Measurements from ENCODE around the gene POLR2I.
"Not testable (repeated sequence)": the region's sequence is repeated elsewhere in the genome, so short reads cannot be mapped to it uniquely, and the experiment has no call there.

The POLR2I gene

GRCh38 chr19:36114721-36115452, at the start of gene POLR2I:
Gene POLR2I (minus strand): TSS chr19:36114875. CDS start chr19:36114856, 19 bp downstream.
- peak; percentile 99 for DNase-seq

GRCh38 chr19:36163813-36164212, 49.1 kb upstream of the POLR2I start:
- DNase-seq, result no peak

GRCh38 chr19:36160821-36161596, 46.3 kb upstream of the POLR2I start:
- DNase-seq, result no peak

GRCh38 chr19:36153126-36153525, 38.5 kb upstream of the POLR2I start:
- no peak for DNase-seq

GRCh38 chr19:36152352-36153091, 37.8 kb upstream of the POLR2I start, which contains the start of gene COX7A1:
Gene COX7A1 (minus strand): TSS chr19:36152447. CDS start chr19:36152407, 40 bp downstream.
- DNase-seq, result no peak

DNA sequence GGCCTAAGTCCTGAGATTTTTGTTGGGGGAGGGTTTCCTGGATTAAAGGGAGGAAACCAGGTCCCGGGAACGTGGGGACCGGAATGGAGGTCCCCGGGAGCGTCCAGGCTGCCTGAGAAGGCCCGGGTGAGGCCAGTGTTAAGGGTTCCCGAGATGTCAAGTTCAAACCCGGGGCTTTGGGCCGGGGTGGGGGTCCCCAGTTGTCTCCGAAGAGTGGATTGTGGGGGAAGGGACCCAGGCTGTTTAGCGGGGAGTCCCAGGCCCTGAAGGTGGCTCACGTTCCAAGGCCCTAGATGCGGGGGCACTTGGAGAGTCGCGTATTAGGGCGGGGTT, 37.3 kb upstream of the POLR2I start:
- no peak for DNase-seq

DNA sequence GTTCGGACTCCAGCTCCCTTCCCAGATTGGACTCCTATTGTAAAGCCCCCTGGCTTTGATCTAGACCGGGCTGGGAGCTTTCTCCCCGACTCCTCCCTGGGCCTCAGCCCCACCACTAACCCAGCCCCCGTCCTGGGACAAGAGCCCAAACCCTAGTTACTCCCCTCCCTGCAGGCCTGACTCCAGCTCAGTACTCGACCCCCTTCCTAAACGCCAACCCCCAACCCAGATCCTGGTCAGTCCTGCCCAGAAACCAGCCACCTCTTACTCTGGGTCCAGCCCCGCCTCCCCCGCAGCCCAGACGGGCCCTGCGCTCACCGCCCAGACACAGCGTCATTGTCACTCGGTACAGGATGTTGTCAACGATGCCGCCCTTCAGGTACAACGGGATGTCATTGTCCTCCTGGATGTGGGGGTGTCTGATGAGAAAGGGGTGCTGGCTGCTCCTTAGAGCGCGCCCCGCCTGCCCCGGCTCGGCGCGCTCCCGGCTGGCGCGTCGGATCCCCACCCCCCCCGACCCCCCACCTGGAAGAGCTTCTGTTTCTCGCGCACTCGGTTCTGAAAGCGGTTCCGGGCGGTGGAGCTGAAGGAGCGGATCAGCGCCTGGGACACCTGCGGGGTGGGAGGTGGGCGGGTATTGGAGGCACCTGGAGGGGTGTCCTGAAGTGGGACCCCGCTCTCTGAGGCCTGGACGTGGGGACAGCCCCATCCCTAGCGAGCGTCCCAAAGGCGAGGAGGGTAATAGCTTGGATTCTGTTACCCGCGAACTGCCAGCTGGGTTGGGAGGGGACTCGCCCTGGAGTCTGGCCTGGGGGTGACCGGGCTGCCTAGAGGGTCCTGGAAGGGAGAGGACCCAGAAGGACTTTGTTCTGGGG, 36.7 kb upstream of the POLR2I start:
- no peak for DNase-seq

DNA sequence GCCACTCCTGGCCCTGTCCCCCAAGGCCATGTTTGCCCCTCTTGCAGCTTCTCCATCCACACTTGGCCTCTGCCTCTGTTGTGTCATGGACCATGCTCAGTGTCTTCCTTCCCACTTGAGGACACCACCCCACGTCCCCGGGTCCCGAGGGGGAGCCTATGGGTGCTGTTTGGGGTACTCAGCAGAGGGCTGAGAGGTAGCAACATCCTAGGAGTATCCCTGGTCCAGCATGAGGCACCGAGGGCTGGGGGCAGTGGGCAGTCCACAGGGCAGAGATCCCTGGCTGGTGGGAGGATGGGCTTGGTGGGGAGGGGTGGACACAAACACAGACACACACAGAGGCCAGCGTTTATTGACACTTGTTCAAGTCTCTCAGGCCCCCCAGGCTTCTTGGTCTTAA, 35.9 kb upstream of the POLR2I start:
- no peak for DNase-seq

DNA sequence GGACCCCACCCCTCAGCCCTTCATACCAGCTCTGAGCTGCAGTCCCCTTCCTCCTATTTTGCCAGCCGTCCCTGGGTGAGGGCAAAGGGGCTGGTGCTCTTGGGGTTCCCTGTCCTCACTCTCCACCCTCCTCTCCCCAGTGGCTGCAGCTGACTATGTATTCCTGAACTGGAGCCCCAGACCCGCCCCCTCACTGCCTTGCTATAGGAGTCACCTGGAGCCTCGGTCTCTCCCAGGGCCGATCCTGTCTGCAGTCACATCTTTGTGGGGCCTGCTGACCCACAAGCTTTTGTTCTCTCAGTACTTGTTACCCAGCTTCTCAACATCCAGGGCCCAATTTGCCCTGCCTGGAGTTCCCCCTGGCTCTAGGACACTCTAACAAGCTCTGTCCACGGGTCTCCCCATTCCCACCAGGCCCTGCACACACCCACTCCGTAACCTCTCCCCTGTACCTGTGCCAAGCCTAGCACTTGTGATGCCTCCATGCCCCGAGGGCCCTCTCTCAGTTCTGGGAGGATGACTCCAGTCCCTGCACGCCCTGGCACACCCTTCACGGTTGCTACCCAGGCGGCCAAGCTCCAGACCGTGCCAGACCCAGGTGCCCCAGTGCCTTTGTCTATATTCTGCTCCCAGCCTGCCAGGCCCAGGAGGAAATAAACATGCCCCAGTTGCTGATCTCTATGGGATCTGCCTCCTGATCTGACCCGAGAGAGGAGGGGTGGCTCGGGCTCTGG, 35.2 kb upstream of the POLR2I start:
- DNase-seq, result no peak

DNA sequence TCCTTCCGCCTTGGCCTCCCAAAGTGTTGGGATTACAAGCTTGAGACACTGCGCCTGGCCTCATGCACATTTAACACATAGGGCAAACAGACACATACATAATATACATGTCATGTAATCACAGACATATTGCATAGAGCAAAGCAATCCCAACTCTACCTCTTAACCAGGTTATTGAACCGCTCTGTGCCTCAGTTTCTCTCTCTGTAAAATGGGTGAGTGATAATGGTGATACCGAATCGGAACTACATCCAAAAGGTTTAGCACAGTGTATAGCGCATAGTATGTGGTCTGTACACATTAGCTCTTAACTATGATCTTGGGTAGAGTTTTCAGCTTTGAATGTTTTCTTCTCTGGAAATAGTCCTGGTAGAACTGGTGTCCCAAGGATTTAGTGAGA, 29.9 kb upstream of the POLR2I start:
- DNase-seq, result no peak

DNA sequence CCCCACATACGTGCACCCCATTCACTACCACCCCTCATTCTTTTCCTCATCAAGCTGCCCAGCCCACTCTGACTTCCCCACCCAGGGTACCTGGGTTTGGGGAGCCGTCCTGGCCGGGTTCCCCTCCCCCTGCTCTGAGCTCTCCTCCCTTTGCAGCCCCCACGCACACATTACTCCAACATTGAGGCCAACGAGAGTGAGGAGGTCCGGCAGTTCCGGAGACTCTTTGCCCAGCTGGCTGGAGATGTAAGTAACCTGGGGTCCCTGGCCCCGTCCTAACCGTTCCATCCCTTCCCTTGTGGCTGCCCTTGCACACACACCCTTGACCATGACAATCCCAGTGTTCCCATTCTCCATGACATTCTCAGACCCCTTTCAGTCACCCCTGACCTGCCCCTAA, 27.8 kb upstream of the POLR2I start:
- DNase-seq, result no peak

- no peak for DNase-seq
Observed at GRCh38 chr19:36142046-36142445, 27.4 kb upstream of the POLR2I start.

- peak; percentile 36 for DNase-seq
Observed at GRCh38 chr19:36141039-36141927, 26.6 kb upstream of the POLR2I start.

GRCh38 chr19:36140304-36141038, 25.8 kb upstream of the POLR2I start:
- no peak for DNase-seq

GRCh38 chr19:36139473-36140303, 25.0 kb upstream of the POLR2I start, which contains the start of gene CAPNS1:
Gene CAPNS1 (plus strand): TSS chr19:36140066. CDS start chr19:36141012, 946 bp downstream.
- peak; percentile 87 for DNase-seq

- no peak for DNase-seq
Observed at GRCh38 chr19:36139120-36139472, 24.4 kb upstream of the POLR2I start.

DNA sequence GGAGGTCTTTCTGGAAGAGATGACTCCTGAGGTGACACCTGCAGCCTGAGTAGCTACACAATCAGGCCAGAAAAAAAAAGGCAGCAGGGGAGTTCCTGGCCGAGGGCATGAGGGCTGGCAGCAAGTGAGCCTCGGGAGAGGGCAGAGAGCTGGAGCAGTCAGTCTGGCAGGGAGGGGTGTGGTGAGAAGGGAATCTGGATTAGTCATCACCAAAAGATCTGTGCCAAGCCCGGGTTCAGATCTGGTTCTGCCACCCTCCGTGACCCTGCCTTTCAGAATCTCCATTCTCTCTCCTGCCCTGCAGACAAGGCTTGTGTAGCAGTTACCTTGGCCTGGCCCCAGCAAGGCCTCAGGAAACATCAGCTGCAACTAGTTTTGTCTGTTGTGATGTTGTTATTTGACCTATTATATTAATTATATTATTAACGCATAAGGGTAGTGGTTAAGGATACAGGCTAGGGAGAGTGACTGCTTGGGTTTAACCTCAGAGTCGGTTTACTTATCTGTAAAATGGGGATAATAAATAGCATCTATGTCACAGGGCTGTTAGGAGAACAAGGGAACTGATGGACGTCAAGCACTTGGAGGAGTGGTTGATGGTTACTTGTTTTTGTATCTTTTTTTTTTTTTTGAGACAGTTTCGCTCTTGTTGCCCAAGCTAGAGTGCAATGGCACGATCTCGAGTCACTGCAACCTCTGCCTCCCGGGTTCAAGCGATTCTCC, 22.4 kb upstream of the POLR2I start:
- DNase-seq, result no peak

DNA sequence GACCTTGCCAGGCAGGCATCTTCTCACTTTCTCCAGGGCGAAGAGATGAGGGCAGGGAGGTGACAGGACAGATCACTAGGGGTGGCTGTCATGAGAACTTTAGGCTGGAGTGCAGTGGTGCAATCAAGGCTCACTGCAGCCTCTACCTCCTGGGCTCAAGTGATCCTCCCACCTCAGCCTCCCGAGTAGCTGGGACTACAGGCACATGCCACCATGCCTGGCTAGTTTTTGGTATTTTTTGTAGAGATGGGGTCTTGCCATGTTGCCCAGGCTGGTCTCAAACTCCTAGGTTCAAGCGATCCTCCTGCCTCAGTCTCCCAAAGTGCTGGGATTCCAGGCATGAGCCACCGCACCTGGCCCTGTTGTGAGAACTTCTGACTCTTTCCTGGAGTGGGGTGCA, 20.2 kb upstream of the POLR2I start:
- DNase-seq, result not testable (repeated sequence)
